ENCODE data around the gene SPRY1.

DNA sequence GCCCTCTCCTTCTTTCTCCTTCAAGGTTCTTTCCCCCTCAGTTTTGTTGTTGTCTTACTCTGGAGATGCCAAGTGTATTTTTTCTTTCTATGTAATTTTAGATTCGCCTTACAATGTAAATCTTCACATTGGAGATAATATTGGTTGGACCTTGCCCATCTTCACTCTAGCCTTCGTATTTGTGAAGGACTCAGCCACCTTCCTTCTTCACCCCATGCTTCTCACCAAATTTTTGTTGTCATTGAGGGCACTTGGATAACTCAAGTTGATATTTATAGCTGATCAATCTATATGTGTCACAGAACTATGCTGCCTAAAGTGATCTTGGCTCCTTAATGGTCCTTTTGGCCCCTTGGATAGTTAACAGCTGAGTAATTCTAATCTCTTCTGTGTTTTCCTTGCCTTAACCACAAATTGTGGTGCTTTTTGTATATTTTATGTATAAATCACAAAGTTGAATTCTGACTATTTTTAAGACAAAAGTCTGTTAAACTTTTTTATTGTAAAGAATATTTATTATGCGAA is 6.5 kb downstream of the SPRY1 start:
- TF ChIP-seq, protein P1, sequence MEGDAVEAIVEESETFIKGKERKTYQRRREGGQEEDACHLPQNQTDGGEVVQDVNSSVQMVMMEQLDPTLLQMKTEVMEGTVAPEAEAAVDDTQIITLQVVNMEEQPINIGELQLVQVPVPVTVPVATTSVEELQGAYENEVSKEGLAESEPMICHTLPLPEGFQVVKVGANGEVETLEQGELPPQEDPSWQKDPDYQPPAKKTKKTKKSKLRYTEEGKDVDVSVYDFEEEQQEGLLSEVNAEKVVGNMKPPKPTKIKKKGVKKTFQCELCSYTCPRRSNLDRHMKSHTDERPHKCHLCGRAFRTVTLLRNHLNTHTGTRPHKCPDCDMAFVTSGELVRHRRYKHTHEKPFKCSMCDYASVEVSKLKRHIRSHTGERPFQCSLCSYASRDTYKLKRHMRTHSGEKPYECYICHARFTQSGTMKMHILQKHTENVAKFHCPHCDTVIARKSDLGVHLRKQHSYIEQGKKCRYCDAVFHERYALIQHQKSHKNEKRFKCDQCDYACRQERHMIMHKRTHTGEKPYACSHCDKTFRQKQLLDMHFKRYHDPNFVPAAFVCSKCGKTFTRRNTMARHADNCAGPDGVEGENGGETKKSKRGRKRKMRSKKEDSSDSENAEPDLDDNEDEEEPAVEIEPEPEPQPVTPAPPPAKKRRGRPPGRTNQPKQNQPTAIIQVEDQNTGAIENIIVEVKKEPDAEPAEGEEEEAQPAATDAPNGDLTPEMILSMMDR (IDR thresholded peaks at IDR 0.05) = no peak
- TF ChIP-seq POLR2A (IDR thresholded peaks at IDR 0.05) (no peak), POLR2AphosphoS5 (IDR thresholded peaks at IDR 0.05) (no peak)
